Activated CD4-positive, alpha-beta T cell treated with anti-CD3 and anti-CD28 coated beads, Interleukin-2, amount 50 U/mL, for 1 hour (primary cell): ENCODE data around the gene STARD13.
"Not testable (repeated sequence)": the region's sequence is repeated elsewhere in the genome, so short reads cannot be mapped to it uniquely, and the experiment has no call there.

ENCODE experiments used
- DNase-seq: peaks from one replicate; pipeline ENCODE4 v3.0.0-alpha.2; 2020

STARD13 gene

GRCh38 chr13:33172911-33173310 is 112.6 kb downstream of the STARD13 start:
- no peak for DNase-seq

GRCh38 chr13:33172400-33172799 is 113.2 kb downstream of the STARD13 start:
- no peak for DNase-seq

GRCh38 chr13:33169273-33169980 is 116.1 kb downstream of the STARD13 start:
- DNase-seq: no peak

- DNase-seq: no peak
Observed at GRCh38 chr13:33168321-33168960, 117.1 kb downstream of the STARD13 start.

GRCh38 chr13:33167491-33167890 is 118.1 kb downstream of the STARD13 start:
- DNase-seq: no peak

GRCh38 chr13:33165787-33166186 is 119.8 kb downstream of the STARD13 start:
- no peak for DNase-seq

- DNase-seq: no peak
Observed at GRCh38 chr13:33164331-33164730, 121.2 kb downstream of the STARD13 start.

- not testable (repeated sequence) for DNase-seq
Observed at GRCh38 chr13:33162725-33163124, 122.8 kb downstream of the STARD13 start.

- DNase-seq: no peak
Observed at GRCh38 chr13:33158816-33159215, 126.7 kb downstream of the STARD13 start.

GRCh38 chr13:33158271-33158670 is 127.3 kb downstream of the STARD13 start:
- no peak for DNase-seq

GRCh38 chr13:33154911-33155310 is 130.6 kb downstream of the STARD13 start:
- DNase-seq: no peak

GRCh38 chr13:33153421-33154404 is 131.8 kb downstream of the STARD13 start:
- no peak for DNase-seq

- no peak for DNase-seq
Observed at GRCh38 chr13:33152389-33152788, 133.2 kb downstream of the STARD13 start.

- no peak for DNase-seq
Observed at GRCh38 chr13:33150662-33151061, 134.9 kb downstream of the STARD13 start.

GRCh38 chr13:33150126-33150525 is 135.4 kb downstream of the STARD13 start:
- no peak for DNase-seq

GRCh38 chr13:33147832-33148231 is 137.7 kb downstream of the STARD13 start:
- DNase-seq: no peak

- DNase-seq: no peak
Observed at GRCh38 chr13:33146843-33147611, 138.5 kb downstream of the STARD13 start.

- no peak for DNase-seq
Observed at GRCh38 chr13:33145667-33146066, 139.9 kb downstream of the STARD13 start.

GRCh38 chr13:33144358-33144784 is 141.2 kb downstream of the STARD13 start:
- DNase-seq: no peak

- DNase-seq: no peak
Observed at GRCh38 chr13:33139780-33140535, 145.6 kb downstream of the STARD13 start.

- no peak for DNase-seq
Observed at GRCh38 chr13:33139184-33139583, 146.4 kb downstream of the STARD13 start.

GRCh38 chr13:33138441-33138840 is 147.1 kb downstream of the STARD13 start:
- DNase-seq: no peak
